Activated CD4-positive, alpha-beta T cell treated with anti-CD3 and anti-CD28 coated beads for 1 hour (primary cell): Measurements from ENCODE around the gene HM13.
A peak's percentile ranks its signal among the peaks of the same experiment; 100 is the strongest.
"Not testable (repeated sequence)": the region's sequence is repeated elsewhere in the genome, so short reads cannot be mapped to it uniquely, and the experiment has no call there.

Source experiments
- DNase-seq: peaks from one replicate; pipeline ENCODE4 v3.0.0-alpha.2; 2020

The HM13 gene

DNA sequence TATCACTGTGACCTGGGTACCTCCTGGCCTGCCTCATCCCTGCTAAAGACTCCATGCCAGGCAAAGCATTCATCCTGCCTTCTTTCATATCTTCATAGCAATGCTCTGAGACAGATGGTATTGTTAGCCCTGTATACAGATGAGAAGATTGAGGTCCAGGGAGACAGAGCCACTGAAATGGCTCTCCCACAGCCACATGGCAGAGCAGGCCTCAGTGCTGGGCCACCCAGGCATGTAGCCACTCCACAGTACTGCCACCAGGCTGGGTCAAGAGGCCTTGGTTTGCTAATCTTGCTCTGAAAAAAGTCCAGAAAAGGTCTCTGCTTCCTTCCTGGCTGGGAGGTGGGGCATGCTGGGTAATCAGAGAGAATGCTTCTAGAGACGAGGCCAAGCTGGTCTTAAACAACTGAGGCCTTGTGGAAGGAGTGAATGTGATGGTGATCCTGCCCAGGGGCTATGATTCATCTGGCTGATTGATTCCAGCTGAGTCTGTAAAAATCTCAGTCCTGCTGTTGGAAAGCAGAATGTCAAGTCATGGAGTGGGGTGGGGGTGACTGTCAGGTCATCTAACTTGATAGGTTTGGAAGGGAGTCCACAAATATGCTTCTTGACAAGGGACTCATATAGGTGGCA is 29.8 kb downstream of the HM13 start:
- DNase-seq = no peak

DNA sequence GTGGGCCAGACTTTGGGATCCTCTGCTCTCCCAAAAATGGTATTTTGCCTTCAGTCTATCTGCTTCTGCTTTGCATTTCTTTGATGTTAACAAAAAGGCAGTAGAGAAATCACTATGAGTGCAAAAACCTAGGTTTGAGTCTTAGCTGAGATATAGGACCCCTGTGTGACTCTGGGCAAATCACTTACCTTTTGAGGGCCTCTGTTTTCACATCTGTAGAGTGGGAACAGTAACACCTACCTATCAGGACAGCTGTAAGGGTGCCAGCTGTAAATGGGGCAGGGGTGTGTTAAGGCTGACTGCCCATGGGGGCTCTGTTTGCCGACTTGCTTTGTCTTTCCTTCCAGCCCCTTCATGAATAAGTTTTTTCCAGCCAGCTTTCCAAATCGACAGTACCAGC is 30.4 kb downstream of the HM13 start:
- DNase-seq = no peak

DNA sequence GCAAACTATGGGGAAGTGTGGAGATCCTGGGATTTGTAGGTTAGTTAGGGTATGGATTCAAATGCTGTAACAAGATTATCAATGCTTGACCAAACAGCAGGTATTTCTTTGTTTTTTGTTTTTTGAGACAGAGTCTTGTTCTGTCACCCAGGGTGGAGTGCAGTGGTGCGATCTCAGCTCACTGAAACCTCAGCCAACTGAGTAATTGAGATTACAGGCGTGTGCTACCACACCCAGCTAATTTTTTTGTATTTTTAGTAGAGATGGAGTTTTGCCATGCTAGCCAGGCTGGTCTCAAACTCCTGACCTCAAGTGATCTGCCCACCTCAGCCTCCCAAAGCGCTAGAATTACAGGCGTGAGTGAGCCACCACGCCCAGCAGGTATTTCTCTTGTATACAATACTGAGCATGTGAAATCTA is 31.4 kb downstream of the HM13 start:
- DNase-seq = not testable (repeated sequence)

DNA sequence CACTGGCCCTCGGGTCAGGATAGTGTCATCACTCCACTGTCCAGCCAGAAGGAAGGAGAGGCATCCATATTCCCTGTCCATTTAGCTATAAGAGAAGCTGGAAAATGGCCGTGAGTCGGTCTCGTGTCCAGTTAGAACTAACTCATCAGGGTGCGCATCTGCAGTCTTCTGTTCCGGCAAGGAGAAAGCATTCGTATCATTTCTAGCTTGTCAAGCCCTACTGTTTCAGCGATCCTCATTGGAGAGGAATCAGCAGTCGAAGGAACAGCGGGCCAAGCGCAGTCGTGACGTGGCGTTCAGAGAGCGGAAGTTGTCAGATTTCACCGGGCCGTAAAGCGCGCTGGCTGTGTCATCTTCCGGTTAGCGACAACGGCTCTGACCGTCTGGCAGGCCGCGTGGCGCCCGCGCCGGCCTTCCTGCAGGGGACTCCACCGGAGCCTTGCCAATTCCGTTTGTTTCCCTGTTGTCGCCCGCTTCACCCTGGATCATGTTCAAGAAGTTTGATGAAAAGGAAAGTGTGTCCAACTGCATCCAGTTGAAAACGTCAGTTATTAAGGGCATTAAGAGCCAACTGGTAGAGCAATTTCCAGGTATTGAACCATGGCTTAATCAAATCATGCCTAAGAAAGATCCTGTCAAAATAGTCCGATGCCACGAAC is 32.9 kb downstream of the HM13 start:
- peak; percentile 69 for DNase-seq

DNA sequence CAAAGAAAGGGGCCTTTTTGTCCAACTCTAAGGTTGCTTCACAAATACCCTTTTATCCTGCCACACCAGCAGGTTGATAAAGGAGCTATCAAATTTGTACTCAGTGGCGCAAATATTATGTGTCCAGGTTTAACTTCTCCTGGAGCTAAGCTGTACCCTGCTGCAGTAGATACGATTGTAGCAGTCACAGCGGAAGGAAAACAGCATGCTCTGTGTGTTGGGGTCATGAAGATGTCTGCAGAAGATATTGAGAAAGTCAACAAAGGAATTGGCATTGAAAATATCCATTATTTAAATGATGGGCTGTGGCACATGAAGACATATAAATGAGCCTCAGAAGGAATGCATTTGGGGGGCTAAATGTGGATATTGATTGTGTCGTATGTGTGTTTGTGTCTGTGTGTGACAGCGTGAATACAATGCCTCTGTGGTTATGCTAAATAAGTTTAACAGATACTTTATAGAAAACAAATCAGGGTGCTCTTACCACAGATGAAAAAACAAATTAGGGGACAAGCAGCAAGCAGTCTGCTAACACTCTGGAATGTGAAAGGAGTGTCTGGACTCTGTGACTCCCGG is 33.6 kb downstream of the HM13 start:
- no peak for DNase-seq

DNA sequence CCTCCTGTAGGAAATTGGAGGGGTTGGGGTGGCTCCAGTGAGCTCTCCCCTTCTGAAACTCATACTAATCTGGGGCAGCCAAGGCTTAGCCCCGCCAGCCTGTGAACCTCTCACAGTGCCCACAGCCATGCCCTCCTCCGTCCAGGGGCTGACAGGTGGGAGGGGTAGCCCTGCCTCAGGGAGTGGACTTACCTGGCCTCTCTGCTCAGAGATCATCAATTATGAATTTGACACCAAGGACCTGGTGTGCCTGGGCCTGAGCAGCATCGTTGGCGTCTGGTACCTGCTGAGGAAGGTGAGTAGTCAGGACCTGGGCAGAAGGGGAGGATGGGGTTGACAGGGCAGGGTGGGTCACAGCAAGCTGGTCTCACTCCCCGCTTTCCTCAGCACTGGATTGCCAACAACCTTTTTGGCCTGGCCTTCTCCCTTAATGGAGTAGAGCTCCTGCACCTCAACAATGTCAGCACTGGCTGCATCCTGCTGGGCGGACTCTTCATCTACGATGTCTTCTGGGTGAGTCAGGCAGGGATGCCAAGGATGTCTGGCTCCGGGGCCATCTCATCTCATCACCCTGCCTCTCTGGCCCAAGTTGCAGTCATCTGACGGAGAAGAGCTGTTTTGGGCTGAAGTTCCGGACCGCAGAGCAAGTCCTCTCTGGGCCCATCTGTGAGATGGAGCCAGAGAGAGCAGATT is 34.7 kb downstream of the HM13 start:
- no peak for DNase-seq

DNA sequence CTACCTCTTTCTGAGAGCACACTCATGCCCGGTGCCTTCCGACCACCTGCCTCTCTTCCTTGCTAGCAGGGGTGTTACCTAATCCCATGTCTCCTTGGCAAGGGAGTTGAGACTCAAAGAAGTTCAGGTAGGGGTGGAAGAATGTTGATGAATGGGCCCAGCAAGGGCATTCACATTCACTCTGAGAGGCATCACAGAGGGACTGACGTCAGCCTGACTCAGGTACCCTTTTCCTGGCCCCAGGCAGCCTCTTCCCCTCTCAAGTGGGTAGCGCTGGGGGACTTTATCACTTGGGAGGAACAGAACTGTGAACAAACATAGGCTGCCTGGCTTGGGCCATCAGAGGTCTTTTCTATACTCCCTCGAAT is 35.3 kb downstream of the HM13 start:
- DNase-seq = no peak

DNA sequence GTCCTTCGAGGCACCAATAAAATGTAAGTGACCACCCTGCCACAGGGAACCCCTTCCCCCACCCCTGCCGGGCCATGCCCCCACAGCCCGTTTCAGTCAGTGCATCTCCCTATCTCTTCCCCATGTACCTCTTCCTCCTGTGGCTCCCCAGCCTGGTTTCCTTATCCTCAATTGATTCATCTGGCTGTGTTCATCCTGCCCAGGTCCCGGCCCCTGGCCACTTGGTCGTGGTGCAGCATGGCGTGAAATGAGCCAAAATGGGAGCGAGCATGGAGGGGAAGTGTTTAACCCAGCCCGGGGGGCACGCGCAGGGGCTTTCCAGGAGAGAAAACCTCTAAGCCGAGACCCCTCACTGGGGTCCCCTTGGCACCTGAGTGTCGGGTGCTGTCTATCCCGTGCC is 35.9 kb downstream of the HM13 start:
- no peak for DNase-seq

DNA sequence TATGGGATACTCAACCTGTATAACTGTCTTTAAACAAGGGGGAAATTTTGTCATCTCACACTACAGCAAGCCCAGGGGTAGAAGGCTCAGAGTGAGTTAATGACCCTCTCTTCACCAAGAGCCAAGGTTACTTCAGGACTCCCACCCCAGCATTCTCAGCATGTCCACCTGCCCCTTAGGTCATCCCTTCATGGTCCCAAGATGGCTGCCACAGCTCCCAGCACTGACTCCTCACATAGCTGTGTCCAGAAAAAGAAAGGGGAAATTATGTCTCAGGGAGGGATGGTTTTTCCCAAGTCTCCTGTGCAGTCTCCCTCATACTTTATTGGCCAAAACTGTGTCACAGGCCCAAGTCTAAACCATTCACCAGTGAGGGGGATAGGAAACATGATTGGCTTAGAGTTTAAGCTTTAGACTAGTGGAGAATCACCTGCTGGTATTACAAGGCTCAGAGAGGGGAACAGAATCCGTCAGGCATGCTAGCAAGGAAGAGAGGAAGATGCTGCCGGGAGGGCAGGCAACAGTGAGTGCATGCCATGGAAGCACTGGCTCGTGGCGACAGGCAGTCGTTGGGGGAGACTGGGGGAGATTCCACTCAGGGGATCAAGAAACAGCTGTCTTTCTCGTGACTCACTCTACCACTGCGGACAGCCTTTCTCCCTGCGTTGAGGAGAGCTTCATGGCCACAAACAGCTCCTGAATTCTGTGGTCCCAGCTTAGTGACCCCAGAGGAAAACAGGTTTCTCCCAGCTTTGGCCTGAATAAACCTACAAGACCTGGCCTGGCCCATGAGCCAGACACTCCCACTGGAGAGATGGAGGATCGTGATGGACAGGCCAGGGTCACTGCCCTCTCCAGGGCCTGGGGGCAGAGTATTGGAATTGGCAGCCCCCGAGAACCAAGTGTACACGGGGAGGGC is 37.2 kb downstream of the HM13 start:
- no peak for DNase-seq

DNA sequence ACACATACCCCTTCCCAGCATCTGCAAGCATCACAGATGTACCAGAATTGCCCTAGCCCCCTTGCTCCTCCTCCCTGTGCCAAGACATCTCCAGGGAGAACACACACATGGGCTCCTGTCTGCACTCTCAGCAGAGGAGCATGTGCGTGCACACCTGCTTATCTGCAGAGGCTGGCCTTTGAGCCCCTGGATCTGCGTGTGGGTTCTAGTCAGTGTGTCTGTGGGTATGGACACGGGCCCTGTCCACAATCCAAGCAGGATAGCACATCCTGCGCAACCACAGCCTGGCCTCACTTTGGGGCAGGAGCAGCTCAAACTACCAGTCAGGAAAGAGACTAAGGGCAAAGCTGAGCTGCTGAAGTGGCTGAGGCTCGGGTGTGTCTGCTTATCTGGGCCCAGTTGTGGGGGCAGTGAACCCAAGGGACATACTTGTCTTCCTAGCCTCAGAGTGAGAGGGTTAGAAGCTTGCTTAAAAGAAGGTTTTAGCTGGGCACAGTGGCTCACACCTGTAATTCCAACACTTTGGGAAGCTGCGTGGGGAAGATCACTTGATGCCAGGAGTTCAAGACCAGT is 41.0 kb downstream of the HM13 start:
- no peak for DNase-seq

DNA sequence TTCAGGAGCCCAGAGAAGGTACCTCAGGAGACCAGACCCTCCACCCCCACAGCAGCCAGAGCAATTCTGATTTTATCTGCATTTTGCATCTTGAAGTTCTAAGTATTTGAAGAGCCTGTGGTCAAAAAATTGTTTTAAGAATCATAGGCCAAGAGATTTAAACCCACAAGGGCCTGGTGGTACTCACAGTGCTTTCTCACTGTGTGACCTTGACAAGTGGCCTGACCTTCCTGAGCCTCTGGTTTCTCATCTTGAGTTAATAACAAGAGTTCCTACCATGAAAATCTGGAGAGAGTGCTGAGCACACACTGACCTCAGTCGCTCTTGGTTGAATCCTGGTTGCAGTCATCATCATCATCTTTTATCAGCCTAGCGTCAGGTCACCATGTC is 45.5 kb downstream of the HM13 start:
- no peak for DNase-seq

DNA sequence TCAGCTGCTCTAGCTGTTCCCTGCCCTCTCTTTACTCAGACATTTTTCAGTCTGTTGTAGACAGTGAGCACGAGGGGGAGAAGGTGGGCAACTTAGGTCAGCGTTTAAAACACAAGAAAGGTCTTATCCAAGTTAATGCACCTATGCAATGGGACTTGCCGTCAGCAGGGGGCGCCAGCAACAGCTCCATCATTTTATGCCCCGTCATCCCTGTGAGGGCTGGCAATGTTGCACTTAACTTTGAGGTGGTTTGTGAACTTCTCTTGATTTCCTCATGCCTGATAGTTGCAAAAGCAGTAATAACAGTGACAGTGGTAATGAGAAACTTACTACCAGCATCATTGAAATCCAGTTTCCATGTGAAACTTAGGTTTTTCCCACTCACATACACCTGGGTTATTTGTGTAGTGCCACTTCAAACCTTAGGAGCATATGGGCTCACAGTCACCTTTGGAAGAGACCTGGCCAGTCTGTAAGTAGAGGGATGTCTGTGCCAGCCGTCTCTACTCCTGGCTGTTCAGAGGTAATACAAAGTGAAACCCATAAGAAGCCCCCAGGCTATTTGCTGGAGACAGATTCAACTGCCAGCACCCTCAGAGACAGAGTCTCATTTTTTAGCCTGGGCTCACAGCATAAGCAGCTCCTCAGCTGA is 46.0 kb downstream of the HM13 start:
- DNase-seq = peak; percentile 60

DNA sequence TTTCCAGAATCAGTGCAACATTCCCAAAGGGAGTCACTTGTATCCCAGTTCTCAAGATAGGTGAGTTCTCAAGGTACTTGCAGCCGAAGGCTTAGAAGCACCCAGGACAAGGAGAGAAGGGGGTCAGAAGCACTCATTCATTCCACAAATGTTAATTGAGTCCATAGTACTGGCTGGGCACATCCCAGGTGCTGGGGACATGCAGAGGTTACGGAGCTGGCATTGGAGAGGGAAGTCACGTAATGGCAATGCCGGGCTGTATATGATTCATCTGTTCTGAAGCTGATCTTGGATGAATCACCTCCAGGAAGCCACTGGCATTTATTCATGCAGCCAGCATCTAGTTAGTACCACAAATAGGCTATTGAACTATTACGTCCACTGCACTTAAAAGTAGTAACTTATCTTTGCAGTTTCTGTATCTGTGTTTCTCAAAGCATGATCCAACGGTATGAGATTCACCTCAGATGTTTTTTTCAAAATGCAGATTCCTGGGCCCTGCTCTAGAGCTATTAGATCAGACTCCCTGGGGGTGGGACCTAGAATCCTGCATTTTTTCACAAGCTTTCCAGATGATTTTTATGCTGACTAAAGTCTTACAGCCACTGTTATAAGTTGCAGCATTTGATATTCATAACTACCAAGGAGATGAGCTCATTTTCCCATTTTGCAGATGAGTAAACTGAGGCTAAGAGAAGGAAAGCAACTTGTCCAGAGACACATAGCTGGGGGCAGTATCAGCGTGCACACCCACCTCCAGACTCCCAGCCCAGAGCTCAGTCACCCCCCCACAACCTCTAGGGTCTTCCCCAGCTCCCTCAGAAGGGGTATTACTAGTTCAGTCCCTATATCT is 46.7 kb downstream of the HM13 start:
- no peak for DNase-seq

DNA sequence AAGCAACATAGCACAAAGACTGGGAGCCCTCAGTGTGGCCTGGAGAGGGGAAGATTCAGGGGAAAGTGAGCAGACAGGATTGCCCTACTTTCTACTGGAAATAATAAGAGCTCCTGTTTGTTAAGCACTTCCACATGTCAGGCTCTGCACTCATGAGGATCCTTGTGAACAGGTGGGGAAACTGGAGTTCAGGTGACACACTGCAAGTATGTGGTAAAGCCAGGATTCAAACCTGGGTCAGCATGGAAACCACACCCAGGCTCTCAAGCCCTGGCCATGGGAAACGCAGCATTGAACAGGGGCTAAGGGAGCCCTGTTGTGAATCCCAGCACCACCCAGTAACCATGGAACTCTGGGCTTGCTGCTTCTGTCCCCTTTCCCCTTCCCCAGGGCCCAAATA is 48.0 kb downstream of the HM13 start:
- DNase-seq = no peak

DNA sequence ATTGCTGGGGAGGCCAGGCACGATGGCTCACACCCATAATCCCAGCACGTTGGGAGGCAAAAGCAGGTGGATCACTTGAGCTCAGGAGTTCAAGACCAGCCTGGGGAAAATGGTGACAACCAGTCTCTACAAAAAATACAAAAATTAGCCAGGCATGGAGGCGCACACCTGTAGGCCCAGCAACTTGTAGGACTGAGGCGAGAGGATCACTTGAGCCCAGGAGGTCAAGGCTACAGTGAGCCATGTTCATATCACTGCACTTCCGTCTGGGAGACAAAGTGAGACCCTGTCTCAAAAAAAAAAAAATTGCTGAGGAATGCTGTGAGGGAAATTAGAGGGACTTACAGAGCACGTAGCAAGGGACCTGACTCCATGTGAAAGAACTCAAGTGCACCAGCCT is 50.0 kb downstream of the HM13 start:
- no peak for DNase-seq

DNA sequence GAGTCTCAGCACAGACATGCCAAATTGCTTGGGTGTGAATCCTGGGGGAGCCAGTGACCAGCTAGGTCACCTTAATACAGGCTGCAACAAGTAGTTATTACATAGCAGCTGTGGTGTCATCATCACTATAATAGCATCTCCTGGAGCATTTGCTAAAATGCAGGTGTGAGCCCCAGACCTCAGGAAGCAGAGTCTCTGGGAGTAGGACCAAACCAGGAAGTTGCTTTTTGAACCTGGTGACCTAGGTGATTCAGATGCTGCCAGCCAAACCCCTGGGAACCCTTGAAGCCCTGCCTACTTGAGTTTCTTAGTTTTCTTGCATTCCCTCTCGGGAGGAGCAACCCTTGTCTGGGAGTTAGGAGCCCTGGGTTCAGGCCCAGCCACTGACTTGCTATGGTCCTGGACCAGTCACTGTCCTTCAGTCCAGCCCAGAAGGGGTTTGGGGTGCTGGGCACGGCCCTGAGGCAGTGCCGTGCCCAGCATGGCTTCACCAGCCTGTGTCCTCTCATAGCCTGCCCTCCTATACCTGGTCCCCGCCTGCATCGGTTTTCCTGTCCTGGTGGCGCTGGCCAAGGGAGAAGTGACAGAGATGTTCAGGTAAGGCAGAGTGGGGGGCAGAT is 51.6 kb downstream of the HM13 start:
- no peak for DNase-seq

DNA sequence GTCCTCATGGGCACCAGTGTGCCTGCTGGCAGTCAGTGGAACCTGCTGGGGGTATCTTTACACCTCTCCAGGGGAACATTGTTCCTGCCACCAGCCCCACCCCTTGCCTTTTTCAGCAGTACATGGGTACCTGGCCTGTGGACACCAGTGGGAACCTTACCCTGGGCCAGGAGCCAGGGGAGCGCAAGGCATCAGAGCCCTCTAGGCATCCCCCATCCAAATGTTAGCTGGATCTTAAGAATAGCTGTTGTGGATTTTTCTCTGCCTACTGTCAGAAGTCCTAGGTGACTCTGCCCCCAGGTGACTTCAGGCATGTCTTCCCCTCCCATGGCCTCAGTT is 52.0 kb downstream of the HM13 start:
- no peak for DNase-seq

DNA sequence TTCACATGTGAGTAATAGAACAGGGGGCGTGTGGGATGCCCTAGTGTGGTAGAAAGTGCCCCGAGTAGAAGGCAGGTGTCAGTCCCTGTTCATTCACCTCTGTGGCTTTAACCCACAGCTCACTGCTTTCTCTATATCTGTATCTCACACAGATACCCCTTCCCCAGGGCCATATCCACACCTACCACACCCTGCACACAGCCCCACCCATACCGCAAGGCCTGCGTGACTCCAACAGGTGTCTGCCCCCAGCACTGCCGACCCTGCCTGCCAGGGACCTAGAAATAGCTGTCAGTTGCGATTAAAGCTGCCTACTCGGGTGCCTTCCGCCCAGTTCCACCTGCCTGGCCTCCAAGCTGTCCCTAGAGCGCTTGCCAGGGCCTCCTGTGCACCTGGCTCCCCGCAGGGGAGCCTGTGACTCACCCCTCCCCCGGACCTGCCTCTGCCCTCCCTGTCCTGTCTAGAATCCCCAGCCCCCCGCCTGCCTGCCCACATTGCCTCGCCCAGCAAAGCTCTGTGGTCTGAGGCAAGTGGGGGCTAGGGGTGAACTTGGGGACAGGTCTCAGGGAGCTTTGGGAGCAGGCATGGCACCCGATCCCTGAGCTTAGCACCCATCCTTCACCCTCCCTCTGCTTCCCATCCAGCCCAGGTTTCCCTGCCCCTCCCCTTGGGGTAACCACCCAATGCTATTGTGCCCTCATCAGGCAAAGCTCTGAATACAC is 52.6 kb downstream of the HM13 start:
- no peak for DNase-seq

DNA sequence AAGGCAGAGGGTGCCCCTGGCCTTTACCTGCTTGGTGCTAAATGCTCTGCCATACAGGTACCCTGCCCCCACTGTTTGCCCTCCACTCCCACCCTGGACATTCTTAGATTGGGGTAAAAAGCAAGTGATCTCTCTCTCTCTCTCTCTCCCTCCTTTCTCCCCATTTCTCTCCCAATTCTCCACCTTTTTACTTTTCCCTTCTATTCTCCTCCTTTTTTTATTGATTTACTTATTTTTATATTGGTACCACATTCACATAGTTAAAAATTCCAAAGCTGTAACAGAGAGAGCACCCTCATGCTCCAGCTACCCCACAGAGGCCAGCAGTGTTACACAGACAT is 53.1 kb downstream of the HM13 start:
- no peak for DNase-seq

DNA sequence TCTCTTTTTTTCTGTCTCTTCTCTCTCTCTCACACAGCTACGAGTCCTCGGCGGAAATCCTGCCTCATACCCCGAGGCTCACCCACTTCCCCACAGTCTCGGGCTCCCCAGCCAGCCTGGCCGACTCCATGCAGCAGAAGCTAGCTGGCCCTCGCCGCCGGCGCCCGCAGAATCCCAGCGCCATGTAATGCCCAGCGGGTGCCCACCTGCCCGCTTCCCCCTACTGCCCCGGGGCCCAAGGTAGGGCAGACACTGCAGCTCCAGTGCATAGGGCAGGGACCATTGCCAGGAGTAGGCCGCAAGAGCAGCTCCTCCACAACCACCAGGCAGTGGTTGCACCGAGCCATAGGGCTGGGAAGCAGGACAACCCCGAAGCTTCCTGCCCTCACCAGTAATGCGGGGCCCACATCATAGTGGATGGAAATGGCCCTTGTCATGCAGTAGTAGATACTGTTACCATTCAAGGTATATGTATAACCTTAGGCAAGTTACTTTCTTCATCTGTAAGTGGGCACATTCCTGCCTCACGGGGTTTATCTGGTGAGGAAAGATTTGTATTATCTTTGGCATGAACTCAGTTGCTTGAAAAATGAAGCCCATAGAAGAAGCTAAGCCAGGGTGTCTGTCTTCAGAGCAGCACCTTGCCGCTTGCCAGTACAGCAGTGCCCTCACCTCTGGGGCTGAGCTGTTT is 53.9 kb downstream of the HM13 start:
- DNase-seq = no peak
